Thyroid gland (tissue), 4 donors: Measurements from ENCODE around the gene ZNF227. TPM values are rescaled to one million over a fixed set of nuclear protein-coding genes. Genes with fewer than 3 reads are reported as not detected.
A peak's percentile ranks its signal among the peaks of the same experiment; 100 is the strongest.
"Not testable (repeated sequence)": the region's sequence is repeated elsewhere in the genome, so short reads cannot be mapped to it uniquely, and the experiment has no call there.

ENCODE experiments used
- DNase-seq, 2 donors: peaks; one replicate each; pipeline ENCODE4 v3.0.0-alpha.2; 2019
- H3K27ac ChIP-seq, 3 donors: fragments of 200-600 bp; sonication (generic); 1 replicate in 2 of 3; 2 replicates in 1 of 3; pipeline ENCODE4 v1.5.1; 2016 to 2019; ENCODE audit warnings: mild to moderate bottlenecking in 1 of 3, moderate library complexity in 1 of 3
- H3K27me3 ChIP-seq: fragments of 200-600 bp; sonication (generic); one replicate; pipeline ENCODE4 v1.5.1; 2019
- H3K36me3 ChIP-seq, 2 donors: fragments of 200-600 bp; sonication (generic); one replicate each; pipeline ENCODE4 v1.5.1; 2016 to 2019
- H3K4me1 ChIP-seq, 2 donors: fragments of 200-600 bp; sonication (generic); one replicate each; pipeline ENCODE4 v1.5.1; 2017 to 2019
- H3K4me3 ChIP-seq, 3 donors: fragments of 200-600 bp; sonication (generic); replicated peaks in 1 of 3; 1 replicate in 2 of 3; 2 replicates in 1 of 3; pipeline ENCODE4 v1.5.1; 2016; ENCODE audit warnings: mild to moderate bottlenecking in 1 of 3
- H3K9me3 ChIP-seq: fragments of 200-600 bp; sonication (generic); one replicate; pipeline ENCODE4 v1.5.1; 2017
- CTCF ChIP-seq, 6 experiments: fragments of 200-600 bp in 3 of 6; fragments of 450-650 bp in 3 of 6; sonication (generic) in 3 of 6; IDR thresholded peaks; one replicate each; pipeline ENCODE4 v1.5.1; 2016 to 2019; ENCODE audit warnings: antibody characterized with exemption in 6 of 6, mild to moderate bottlenecking in 2 of 6, inconsistent platforms in 1 of 6, moderate library complexity in 1 of 6
- POLR2A ChIP-seq, 2 donors: fragments of 450-650 bp; IDR thresholded peaks; one replicate each; pipeline ENCODE4 v1.6.1; 2017; ENCODE audit warnings: antibody characterized with exemption in 2 of 2, mild to moderate bottlenecking in 2 of 2, moderate library complexity in 1 of 2
- WGBS, 2 donors: methylation state at CpG; one replicate each; pipeline ENCODE4 v1.1.5; 2017; 5-methylcytosine and 5-hydroxymethylcytosine counted together
- intact Hi-C: fragments of 100-400 bp; cut with DNase I; formaldehyde crosslinking; loops from one replicate; pipeline ENCODE4 v1.15.1; 2023
- total RNA-seq, 4 donors: library from RNA; depleted of rRNA; stranded (reverse); fragments of >200 nt; gene quantifications; one replicate each; pipeline ENCODE4 v1.2.3, GENCODE V29; 2016

ZNF227 gene
- total RNA-seq, 4 donors from 2014 or later = 12.4 to 44.7 (median 18.4) TPM

DNA sequence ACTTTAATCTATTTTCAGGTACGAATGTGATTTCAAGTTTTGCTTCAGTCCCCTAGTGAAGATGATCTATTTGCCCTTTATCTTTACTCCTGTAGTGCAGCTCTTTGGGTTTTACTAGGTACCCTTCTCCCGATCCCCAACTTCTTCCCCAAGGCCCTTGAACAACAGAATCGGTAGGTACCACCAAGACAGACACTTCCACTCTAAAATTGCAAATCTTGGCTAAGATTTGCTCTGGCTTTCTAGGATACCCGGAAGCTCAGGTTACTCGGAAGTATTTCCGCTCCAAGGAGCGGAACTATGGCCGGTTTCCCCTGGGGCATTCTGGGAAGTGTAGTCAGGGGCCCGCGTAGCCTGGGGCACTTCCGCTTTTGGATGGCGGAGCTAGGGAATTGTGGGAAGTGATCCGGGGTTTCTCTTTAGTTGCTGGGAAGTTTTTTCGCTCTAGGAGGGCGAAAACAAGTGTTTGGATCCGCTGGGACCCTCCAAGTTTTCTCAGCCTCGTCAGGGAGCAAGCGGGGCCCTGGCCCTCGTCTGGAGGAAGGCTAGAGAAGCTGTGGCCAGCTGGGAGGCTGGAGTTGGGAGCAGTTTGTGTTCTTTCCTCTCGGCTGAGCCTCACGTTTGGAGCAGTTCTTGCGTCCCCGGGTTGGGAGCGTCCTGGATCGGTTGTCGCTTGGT is 5.1 kb upstream of the ZNF227 start:
- no peaks in the 10 kb centered on the region for H3K36me3 ChIP-seq
- WGBS, 2 donors = 4 to 5% methylated on average over 20 to 26 of the region's 26 CpGs
- no peak for TF ChIP-seq CTCF (IDR thresholded peaks at IDR 0.05)
- TF ChIP-seq POLR2A (IDR thresholded peaks at IDR 0.05) = peak in 1 of 2 donors; percentile 23
- H3K4me1 ChIP-seq = no peaks in the 10 kb centered on the region
- peak; percentile 85 to 91 for DNase-seq
- peak overlapping the region; percentile 74 to 79 (median 78) for H3K27ac ChIP-seq
- intact Hi-C loops = no loop called here
- no peaks in the 10 kb centered on the region for H3K27me3 ChIP-seq
- peak overlapping the region; percentile 45 to 81 (median 48) for H3K4me3 ChIP-seq
- H3K9me3 ChIP-seq = no peaks in the 10 kb centered on the region

GRCh38 chr19:44212866-44213346 is 574 bp downstream of the ZNF227 start:
- H3K27ac ChIP-seq = peak overlapping the region; percentile 9 to 80 (median 68)
- H3K36me3 ChIP-seq = peaks cover 12 to 21% of the 10 kb centered on the region in 2 donors
- TF ChIP-seq CTCF (IDR thresholded peaks at IDR 0.05) (no peak), POLR2A (IDR thresholded peaks at IDR 0.05) (no peak)
- WGBS, 2 donors = 4% methylated on average over 15 of the region's 15 CpGs
- intact Hi-C loops = no loop called here
- peak overlapping the region; percentile 11 to 54 (median 41) for H3K4me3 ChIP-seq
- DNase-seq = no peak
- no peaks in the 10 kb centered on the region for H3K27me3 ChIP-seq
- no peaks in the 10 kb centered on the region for H3K9me3 ChIP-seq
- H3K4me1 ChIP-seq = peaks cover 5 to 9% of the 10 kb centered on the region in 2 donors

GRCh38 chr19:44219926-44220325 is 7.6 kb downstream of the ZNF227 start:
- H3K9me3 ChIP-seq, H3K27ac ChIP-seq, intact Hi-C loops, H3K4me1 ChIP-seq, H3K4me3 ChIP-seq, H3K27me3 ChIP-seq, DNase-seq: not testable (repeated sequence)
- WGBS, 2 donors = 94 to 95% methylated on average over 3 of the region's 3 CpGs
- peaks cover 26 to 27% of the 10 kb centered on the region in 2 donors for H3K36me3 ChIP-seq

GRCh38 chr19:44220761-44221160 is 8.4 kb downstream of the ZNF227 start:
- intact Hi-C loops, H3K4me3 ChIP-seq, DNase-seq, H3K27ac ChIP-seq, H3K27me3 ChIP-seq, H3K9me3 ChIP-seq, H3K4me1 ChIP-seq: not testable (repeated sequence)
- peaks cover 23 to 25% of the 10 kb centered on the region in 2 donors for H3K36me3 ChIP-seq
- WGBS, 2 donors = 95 to 97% methylated on average over 6 of the region's 6 CpGs

DNA sequence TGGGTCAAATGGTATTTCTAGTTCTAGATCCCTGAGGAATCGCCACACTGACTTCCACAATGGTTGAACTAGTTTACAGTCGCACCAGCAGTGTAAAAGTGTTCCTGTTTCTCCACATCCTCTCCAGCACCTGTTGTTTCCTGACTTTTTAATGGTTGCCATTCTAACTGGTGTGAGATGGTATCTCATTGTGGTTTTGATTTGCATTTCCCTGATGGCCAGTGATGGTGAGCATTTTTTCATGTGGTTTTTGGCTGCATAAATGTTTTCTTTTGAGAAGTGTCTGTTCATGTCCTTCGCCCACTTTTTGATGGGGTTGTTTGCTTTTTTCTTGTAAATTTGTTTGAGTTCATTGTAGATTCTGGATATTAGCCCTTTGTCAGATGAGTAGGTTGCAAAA is 9.0 kb downstream of the ZNF227 start:
- 98 to 100% methylated on average over 3 of the region's 3 CpGs for WGBS, 2 donors
- H3K4me3 ChIP-seq, H3K4me1 ChIP-seq, H3K27ac ChIP-seq, DNase-seq, H3K9me3 ChIP-seq, H3K27me3 ChIP-seq, intact Hi-C loops: not testable (repeated sequence)
- H3K36me3 ChIP-seq = peaks cover 25 to 27% of the 10 kb centered on the region in 2 donors

GRCh38 chr19:44228318-44228717 is 16.0 kb downstream of the ZNF227 start:
- no peaks in the 10 kb centered on the region for H3K9me3 ChIP-seq
- H3K4me3 ChIP-seq = no peak overlapping the region
- H3K4me1 ChIP-seq = no peaks in the 10 kb centered on the region
- H3K27me3 ChIP-seq = no peaks in the 10 kb centered on the region
- WGBS, 2 donors = 95 to 98% methylated on average over 3 of the region's 3 CpGs
- no peak for DNase-seq
- no peak for TF ChIP-seq POLR2A (IDR thresholded peaks at IDR 0.05)
- no peak for TF ChIP-seq CTCF (IDR thresholded peaks at IDR 0.05)
- intact Hi-C loops = no loop called here
- H3K27ac ChIP-seq = no peak overlapping the region
- H3K36me3 ChIP-seq = peaks cover 56 to 67% of the 10 kb centered on the region in 2 donors
